Endothelial cell (in vitro differentiated cells): ENCODE results near the gene NLGN4Y. TPM values are rescaled to one million over a fixed set of nuclear protein-coding genes. Genes with fewer than 3 reads are reported as not detected.

Experiments
- DNase-seq: peaks from one replicate; pipeline ENCODE4 v3.0.0; 2021; ENCODE audit warnings: low spot score
- H3K27ac Mint-ChIP-seq: one replicate; pipeline ENCODE4 v1.8.0; 2021; ENCODE audit warnings: mixed read lengths, inconsistent platforms; ENCODE audit not compliant: unreplicated experiment
- H3K27me3 Mint-ChIP-seq: one replicate; pipeline ENCODE4 v1.8.0; 2021; ENCODE audit warnings: mild to moderate bottlenecking, moderate library complexity, mixed read lengths, inconsistent platforms; ENCODE audit not compliant: unreplicated experiment
- H3K36me3 Mint-ChIP-seq: one replicate; pipeline ENCODE4 v1.8.0; 2021; ENCODE audit warnings: mild to moderate bottlenecking, low read depth, mixed read lengths, inconsistent platforms; ENCODE audit not compliant: unreplicated experiment
- H3K4me1 Mint-ChIP-seq: one replicate; pipeline ENCODE4 v1.8.0; 2021; ENCODE audit warnings: mild to moderate bottlenecking, mixed read lengths, inconsistent platforms; ENCODE audit not compliant: unreplicated experiment
- H3K4me3 Mint-ChIP-seq: one replicate; pipeline ENCODE4 v1.8.0; 2021; ENCODE audit warnings: mild to moderate bottlenecking, mixed read lengths, inconsistent platforms; ENCODE audit not compliant: unreplicated experiment
- H3K9me3 Mint-ChIP-seq: one replicate; pipeline ENCODE4 v1.8.0; 2021; ENCODE audit warnings: mixed read lengths, inconsistent platforms; ENCODE audit not compliant: unreplicated experiment
- CTCF ChIP-seq: fragments of 200-600 bp; sonication (generic); IDR thresholded peaks from one replicate; pipeline ENCODE4 v1.5.0; 2021; ENCODE audit warnings: antibody characterized with exemption; ENCODE audit not compliant: unreplicated experiment
- total RNA-seq: library from RNA; stranded (reverse); fragmentation: NEBNext Ultra II Directional; extraction: Animal tissue kit (Norgen Biotek cat#: 25700); gene quantifications from one replicate; pipeline ENCODE4 v1.2.1, GENCODE V29; 2021; ENCODE audit not compliant: unreplicated experiment

The NLGN4Y gene
- total RNA-seq, 1 donor from 2014 or later: 78.9 TPM

- Mint-ChIP-seq H3K4me3 (no peak overlapping the region), H3K4me1 (no peaks in the 10 kb centered on the region), H3K36me3 (peaks cover 3% of the 10 kb centered on the region), H3K27ac (no peak overlapping the region), H3K9me3 (no peaks in the 10 kb centered on the region), H3K27me3 (no peaks in the 10 kb centered on the region)
- no peak for DNase-seq
- TF ChIP-seq CTCF: no peak
These were observed 183.8 kb downstream of the NLGN4Y start for GRCh38 chrY:14708158-14708557.

GRCh38 chrY:14741596-14741995 is 217.3 kb downstream of the NLGN4Y start:
- Mint-ChIP-seq H3K36me3 (no peaks in the 10 kb centered on the region), H3K9me3 (no peaks in the 10 kb centered on the region), H3K27ac (no peak overlapping the region), H3K4me3 (no peak overlapping the region), H3K4me1 (no peaks in the 10 kb centered on the region), H3K27me3 (no peaks in the 10 kb centered on the region)
- no peak for DNase-seq
- TF ChIP-seq CTCF: no peak

- Mint-ChIP-seq H3K27me3 (no peaks in the 10 kb centered on the region), H3K27ac (no peak overlapping the region), H3K4me3 (no peak overlapping the region), H3K36me3 (no peaks in the 10 kb centered on the region), H3K9me3 (no peaks in the 10 kb centered on the region), H3K4me1 (peaks cover 4% of the 10 kb centered on the region)
- DNase-seq: no peak
- no peak for TF ChIP-seq CTCF
These were observed 224.0 kb downstream of the NLGN4Y start for GRCh38 chrY:14748329-14748728.

GRCh38 chrY:14755571-14755970 is 231.2 kb downstream of the NLGN4Y start:
- TF ChIP-seq CTCF: no peak
- Mint-ChIP-seq H3K36me3 (peaks cover 4% of the 10 kb centered on the region), H3K27ac (no peak overlapping the region), H3K27me3 (no peaks in the 10 kb centered on the region), H3K9me3 (no peaks in the 10 kb centered on the region), H3K4me3 (no peak overlapping the region), H3K4me1 (no peaks in the 10 kb centered on the region)
- no peak for DNase-seq

GRCh38 chrY:14762903-14763302 is 238.6 kb downstream of the NLGN4Y start:
- no peaks in the 10 kb centered on the region for H3K9me3 Mint-ChIP-seq
- H3K36me3 Mint-ChIP-seq: peaks cover under 1% of the 10 kb centered on the region
- no peak overlapping the region for H3K27ac Mint-ChIP-seq
- H3K4me1 Mint-ChIP-seq: no peaks in the 10 kb centered on the region
- TF ChIP-seq CTCF: no peak
- no peak for DNase-seq
- H3K4me3 Mint-ChIP-seq: no peak overlapping the region
- no peaks in the 10 kb centered on the region for H3K27me3 Mint-ChIP-seq
